ENCODE data around the gene TARS2. TPM values are rescaled to one million over a fixed set of nuclear protein-coding genes. Genes with fewer than 3 reads are reported as not detected.
A peak's percentile ranks its signal among the peaks of the same experiment; 100 is the strongest.

TARS2 gene
- total and polyA plus RNA-seq, 2 of the 13 experiments (the other 11 are each of a cell fraction or from before 2014, with no cell fraction given): 21.3 to 22.8 TPM

GRCh38 chr1:150514260-150514659 lies 27.0 kb downstream of the TARS2 start:
- Histone ChIP-seq H3K4me2 (ENCODE audit: low read depth, low read length) (peak overlapping the region; percentile 85), H3K9ac (ENCODE audit: insufficient read depth, low read depth, low read length) (no peak overlapping the region), H2AFZ (ENCODE audit: low read length) (no peak overlapping the region), H3K4me1 (ENCODE audit: insufficient read depth, low read length) (peaks cover 32% of the 10 kb centered on the region), H3K79me2 (ENCODE audit: insufficient read depth, low read length) (no peaks in the 10 kb centered on the region), H4K20me1 (ENCODE audit: insufficient read depth, low read length) (no peaks in the 10 kb centered on the region), H3K36me3 (replicated peaks in 1 of 2; ENCODE audit: control insufficient read depth in 1 of 2, insufficient read depth in 2 of 2, low read length in 2 of 2) (no peaks in the 10 kb centered on the region), H3K4me3 (replicated peaks in 1 of 3; ENCODE audit: insufficient read depth in 1 of 3, low read depth in 2 of 3, low read length in 3 of 3) (peak overlapping the region in 2 of 3 experiments; percentile 73 to 84; a peak in 2 of 6 replicates), H3K9me3 (ENCODE audit: low read length) (no peaks in the 10 kb centered on the region), H3K27me3 (ENCODE audit: control insufficient read depth in 1 of 2, insufficient read depth in 2 of 2, low read length in 2 of 2) (no peaks in the 10 kb centered on the region; a peak in 1 of 5 replicates), H3K27ac (ENCODE audit: extremely low read length, insufficient read depth, low read length) (peak overlapping the region; percentile 12)
- WGBS (ENCODE audit: low lambda C conversion rate): 68% methylated on average over 9 of the region's 9 CpGs
- BruUV-seq (replicated peaks): no TSS peak
- in situ Hi-C loops (cut with HindIII; ENCODE audit: extremely low pct_ligation_motif_present, low pct_unique_long_range_greater_than_20kb) (no loop called here), intact Hi-C loops (cut with micrococcal nuclease; ENCODE audit: unreplicated experiment) (no loop called here)
- ATAC-seq (no peak), DNase-seq (ENCODE audit: low spot score) (no peak), FAIRE-seq (peak; percentile 8)
- ChIA-PET CTCF (ENCODE audit: low intra/inter-chr PET ratio, low total read pairs) (no interaction called here), POLR2A (interaction anchor here (1.0 to 3.3 kb wide), 7 partner anchors 11 to 150 kb away, joined by 4 to 78 read pairs (median 9); partner anchors contain the start of gene RPRD2)
- TF ChIP-seq ZNF34 (CRISPR knock-in tag; IDR thresholded peaks at IDR 0.05; ENCODE audit: borderline replicate concordance) (no peak), FOXO1 (CRISPR knock-in tag; IDR thresholded peaks at IDR 0.05) (no peak), ZNF484 (CRISPR knock-in tag; IDR thresholded peaks at IDR 0.05; ENCODE audit: borderline replicate concordance, low read depth) (no peak), ZBTB20 (CRISPR knock-in tag; IDR thresholded peaks at IDR 0.05; ENCODE audit: borderline replicate concordance, low read depth) (no peak), PAF1 (CRISPR knock-in tag; IDR thresholded peaks at IDR 0.05) (no peak), ZNF224 (CRISPR knock-in tag; IDR thresholded peaks at IDR 0.05) (no peak), ZFY (CRISPR knock-in tag; IDR thresholded peaks at IDR 0.05) (no peak), ZNF207 (IDR thresholded peaks at IDR 0.05; ENCODE audit: borderline replicate concordance) (no peak), ZSCAN29 (CRISPR knock-in tag; conservative IDR thresholded peaks at IDR 0.05) (no peak), JDP2 (CRISPR knock-in tag; IDR thresholded peaks at IDR 0.05; ENCODE audit: borderline replicate concordance) (no peak), ZNF605 (CRISPR knock-in tag; IDR thresholded peaks at IDR 0.05) (0 out of 2 replicates have a peak, but pooled peaks have one; percentile 26), KMT2B (CRISPR knock-in tag; IDR thresholded peaks at IDR 0.05) (no peak), MTA1 (CRISPR knock-in tag; IDR thresholded peaks at IDR 0.05; ENCODE audit: borderline replicate concordance) (no peak), ZNF687 (CRISPR knock-in tag; IDR thresholded peaks at IDR 0.05) (no peak), ZNF746 (CRISPR knock-in tag; IDR thresholded peaks at IDR 0.05) (no peak), TAF15 (IDR thresholded peaks at IDR 0.05; ENCODE audit: low read depth, low read length, poor library complexity, severe bottlenecking) (no peak)
- TF ChIP-seq, protein P1, sequence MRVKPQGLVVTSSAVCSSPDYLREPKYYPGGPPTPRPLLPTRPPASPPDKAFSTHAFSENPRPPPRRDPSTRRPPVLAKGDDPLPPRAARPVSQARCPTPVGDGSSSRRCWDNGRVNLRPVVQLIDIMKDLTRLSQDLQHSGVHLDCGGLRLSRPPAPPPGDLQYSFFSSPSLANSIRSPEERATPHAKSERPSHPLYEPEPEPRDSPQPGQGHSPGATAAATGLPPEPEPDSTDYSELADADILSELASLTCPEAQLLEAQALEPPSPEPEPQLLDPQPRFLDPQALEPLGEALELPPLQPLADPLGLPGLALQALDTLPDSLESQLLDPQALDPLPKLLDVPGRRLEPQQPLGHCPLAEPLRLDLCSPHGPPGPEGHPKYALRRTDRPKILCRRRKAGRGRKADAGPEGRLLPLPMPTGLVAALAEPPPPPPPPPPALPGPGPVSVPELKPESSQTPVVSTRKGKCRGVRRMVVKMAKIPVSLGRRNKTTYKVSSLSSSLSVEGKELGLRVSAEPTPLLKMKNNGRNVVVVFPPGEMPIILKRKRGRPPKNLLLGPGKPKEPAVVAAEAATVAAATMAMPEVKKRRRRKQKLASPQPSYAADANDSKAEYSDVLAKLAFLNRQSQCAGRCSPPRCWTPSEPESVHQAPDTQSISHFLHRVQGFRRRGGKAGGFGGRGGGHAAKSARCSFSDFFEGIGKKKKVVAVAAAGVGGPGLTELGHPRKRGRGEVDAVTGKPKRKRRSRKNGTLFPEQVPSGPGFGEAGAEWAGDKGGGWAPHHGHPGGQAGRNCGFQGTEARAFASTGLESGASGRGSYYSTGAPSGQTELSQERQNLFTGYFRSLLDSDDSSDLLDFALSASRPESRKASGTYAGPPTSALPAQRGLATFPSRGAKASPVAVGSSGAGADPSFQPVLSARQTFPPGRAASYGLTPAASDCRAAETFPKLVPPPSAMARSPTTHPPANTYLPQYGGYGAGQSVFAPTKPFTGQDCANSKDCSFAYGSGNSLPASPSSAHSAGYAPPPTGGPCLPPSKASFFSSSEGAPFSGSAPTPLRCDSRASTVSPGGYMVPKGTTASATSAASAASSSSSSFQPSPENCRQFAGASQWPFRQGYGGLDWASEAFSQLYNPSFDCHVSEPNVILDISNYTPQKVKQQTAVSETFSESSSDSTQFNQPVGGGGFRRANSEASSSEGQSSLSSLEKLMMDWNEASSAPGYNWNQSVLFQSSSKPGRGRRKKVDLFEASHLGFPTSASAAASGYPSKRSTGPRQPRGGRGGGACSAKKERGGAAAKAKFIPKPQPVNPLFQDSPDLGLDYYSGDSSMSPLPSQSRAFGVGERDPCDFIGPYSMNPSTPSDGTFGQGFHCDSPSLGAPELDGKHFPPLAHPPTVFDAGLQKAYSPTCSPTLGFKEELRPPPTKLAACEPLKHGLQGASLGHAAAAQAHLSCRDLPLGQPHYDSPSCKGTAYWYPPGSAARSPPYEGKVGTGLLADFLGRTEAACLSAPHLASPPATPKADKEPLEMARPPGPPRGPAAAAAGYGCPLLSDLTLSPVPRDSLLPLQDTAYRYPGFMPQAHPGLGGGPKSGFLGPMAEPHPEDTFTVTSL (CRISPR knock-in tag; IDR thresholded peaks at IDR 0.05; ENCODE audit: borderline replicate concordance): no peak
